HEK293T (cell line): Measurements from ENCODE around the gene DHX58.

Experiments
- FOXK2 ChIP-seq: fragments of 450-650 bp; IDR thresholded peaks from 2 replicates; pipeline ENCODE4 v1.6.1; 2016; ENCODE audit warnings: mild to moderate bottlenecking
- FOXM1 ChIP-seq: fragments of 450-650 bp; IDR thresholded peaks from 2 replicates; pipeline ENCODE4 v1.6.1; 2017; ENCODE audit warnings: mild to moderate bottlenecking, borderline replicate concordance
- NFRKB ChIP-seq: fragments of 450-650 bp; IDR thresholded peaks from 2 replicates; pipeline ENCODE4 v1.6.1; 2016; ENCODE audit warnings: mild to moderate bottlenecking, moderate library complexity
- SP1 ChIP-seq: fragments of 450-650 bp; IDR thresholded peaks from 2 replicates; pipeline ENCODE4 v1.6.1; 2017
- TARDBP ChIP-seq: fragments of 450-650 bp; IDR thresholded peaks from 2 replicates; pipeline ENCODE4 v1.6.1; 2016
- ZNF384 ChIP-seq: fragments of 450-650 bp; IDR thresholded peaks from 2 replicates; pipeline ENCODE4 v1.6.1; 2016

GRCh38 chr17:42153919-42154742 is 41.6 kb upstream of the DHX58 start:
- TF ChIP-seq SP1 (no peak), ZNF384 (no peak), FOXK2 (no peak), TARDBP (no peak), FOXM1 (no peak), NFRKB (no peak)
